Lower leg skin (tissue), 4 donors: ENCODE measurements around the gene FBXO38. TPM values are rescaled to one million over a fixed set of nuclear protein-coding genes. Genes with fewer than 3 reads are reported as not detected.

Experiments
- DNase-seq, 2 donors: peaks; one replicate each; pipeline ENCODE4 v3.0.0-alpha.2; 2019; ENCODE audit warnings: low spot score in 2 of 2
- H3K4me3 ChIP-seq: fragments of 200-600 bp; sonication (generic); 2 replicates; pipeline ENCODE4 v1.5.1; 2017; ENCODE audit warnings: mild to moderate bottlenecking, low read depth; ENCODE audit not compliant: poor library complexity, severe bottlenecking
- CTCF ChIP-seq, 3 donors: fragments of 450-650 bp; IDR thresholded peaks; one replicate each; pipeline ENCODE4 v1.5.1; 2016; ENCODE audit warnings: antibody characterized with exemption in 3 of 3, mild to moderate bottlenecking in 3 of 3, moderate library complexity in 2 of 3
- POLR2A ChIP-seq, 2 donors: fragments of 450-650 bp; IDR thresholded peaks; one replicate each; pipeline ENCODE4 v1.6.1; 2016 to 2017; ENCODE audit warnings: antibody characterized with exemption in 2 of 2, mild to moderate bottlenecking in 1 of 2, moderate library complexity in 1 of 2
- WGBS, 2 donors: methylation state at CpG; one replicate each; pipeline ENCODE4 v1.1.5; 2018; 5-methylcytosine and 5-hydroxymethylcytosine counted together
- intact Hi-C: fragments of 100-400 bp; cut with DNase I; formaldehyde crosslinking; loops from one replicate; pipeline ENCODE4 v1.15.0; 2023; ENCODE audit warnings: low total_unique reads
- total RNA-seq, 4 donors: library from RNA; depleted of rRNA; stranded (reverse); fragments of >200 nt; gene quantifications; one replicate each; pipeline ENCODE4 v1.1.0, GENCODE V29; 2016

Gene FBXO38
- total RNA-seq, 4 donors from 2014 or later = 31.7 to 76.7 (median 42.1) TPM

GRCh38 chr5:148491015-148491792 is 107.4 kb downstream of the FBXO38 start:
- TF ChIP-seq CTCF (IDR thresholded peaks at IDR 0.05) (no peak), POLR2A (IDR thresholded peaks at IDR 0.05) (no peak)
- WGBS, 2 donors = 37 to 46% methylated on average over 10 of the region's 10 CpGs
- intact Hi-C loops = no loop called here

GRCh38 chr5:148491793-148492184 is 108.0 kb downstream of the FBXO38 start:
- TF ChIP-seq CTCF (IDR thresholded peaks at IDR 0.05) = no peak
- TF ChIP-seq POLR2A (IDR thresholded peaks at IDR 0.05) = no peak
- DNase-seq = no peak
- H3K4me3 ChIP-seq = no peak overlapping the region
- WGBS, 2 donors = 38 to 69% methylated on average over 6 of the region's 6 CpGs
- intact Hi-C loops = no loop called here

More at GRCh38 chr5:148491015-148491792, 107.4 kb downstream of the FBXO38 start:
- no peak for DNase-seq
- no peak overlapping the region for H3K4me3 ChIP-seq

GRCh38 chr5:148492351-148492750 is 108.6 kb downstream of the FBXO38 start:
- TF ChIP-seq CTCF (IDR thresholded peaks at IDR 0.05) (no peak), POLR2A (IDR thresholded peaks at IDR 0.05) (no peak)
- intact Hi-C loops = no loop called here
- no peak overlapping the region for H3K4me3 ChIP-seq
- DNase-seq = no peak
- WGBS, 2 donors = 85 to 89% methylated on average over 1 of the region's 1 CpG

Other genes starting within 250 kb of the FBXO38 start
- gene SPINK14, start 215.4 kb upstream of the FBXO38 start, total RNA-seq = not detected
- gene SPINK6, start 180.9 kb upstream of the FBXO38 start, total RNA-seq = under 1 TPM in 1 of 4 donors, not detected in 3; 0.59 TPM
- gene MARCOL, start 145.4 kb upstream of the FBXO38 start, total RNA-seq = not detected
- gene SPINK13, start 115.2 kb upstream of the FBXO38 start, total RNA-seq = not detected
- 10 to 100 TPM in 3 of 4 donors, 1 to 10 TPM in 1; 8.2 to 44.1 (median 27.3) TPM for gene SPINK7, start 71.5 kb upstream of the FBXO38 start, total RNA-seq
- not detected for gene SPINK9, start 48.4 kb upstream of the FBXO38 start, total RNA-seq